Femur (tissue), 1 donor: Measurements from ENCODE around the gene ATP5F1D.

Experiments
- DNase-seq: peaks from one replicate; pipeline ENCODE4 v3.0.0-alpha.2; 2017

The ATP5F1D gene

DNA sequence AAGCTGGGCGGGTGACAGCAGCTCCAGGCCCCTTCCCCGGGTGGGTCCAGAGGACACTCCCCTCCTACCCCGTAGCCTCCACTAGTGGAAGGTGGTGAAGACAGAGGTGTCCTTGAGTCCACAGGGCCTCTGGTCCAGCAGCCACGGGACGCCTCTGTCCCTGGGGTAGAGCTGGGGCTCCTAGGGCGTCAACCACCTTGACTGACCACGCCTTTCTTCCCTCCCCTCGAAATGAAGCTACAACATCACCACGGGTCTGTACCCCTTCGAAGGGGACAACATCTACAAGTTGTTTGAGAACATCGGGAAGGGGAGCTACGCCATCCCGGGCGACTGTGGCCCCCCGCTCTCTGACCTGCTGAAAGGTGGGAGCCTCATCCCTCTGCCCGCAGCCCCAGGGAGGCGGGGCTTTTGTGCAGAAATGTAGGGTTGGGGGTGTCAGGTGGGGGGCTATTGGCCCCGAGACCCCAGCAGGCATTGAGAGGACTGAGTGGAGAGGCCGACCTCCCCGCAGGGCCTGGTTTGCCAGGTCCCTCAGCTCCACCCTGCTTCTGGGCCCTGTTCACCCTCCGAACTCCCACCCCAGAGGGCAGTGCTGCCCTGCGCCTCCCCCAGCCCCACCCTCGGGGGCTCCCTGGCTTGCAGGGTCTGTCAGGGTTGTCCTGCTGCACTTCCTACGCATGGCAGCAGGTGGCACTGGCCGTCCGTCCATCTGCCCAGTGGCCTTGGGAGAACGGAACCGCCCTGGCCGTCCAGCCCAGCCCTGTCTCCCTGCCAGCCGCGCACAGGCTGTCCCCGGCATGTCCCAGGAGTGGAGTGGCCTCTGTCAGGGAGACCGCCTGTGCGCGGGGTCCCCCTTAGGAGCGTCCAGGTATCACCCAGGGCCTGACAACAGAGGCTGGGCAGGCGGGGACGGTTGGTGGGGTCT is 20.3 kb upstream of the ATP5F1D start:
- peak; percentile 79 for DNase-seq

- DNase-seq: no peak
These were observed 19.7 kb upstream of the ATP5F1D start for GRCh38 chr19:1221904-1222255.

GRCh38 chr19:1222394-1222793 is 19.2 kb upstream of the ATP5F1D start:
- no peak for DNase-seq

GRCh38 chr19:1223018-1223855 is 18.3 kb upstream of the ATP5F1D start:
- DNase-seq: no peak

- no peak for DNase-seq
These were observed 17.3 kb upstream of the ATP5F1D start for GRCh38 chr19:1224047-1224825.

DNA sequence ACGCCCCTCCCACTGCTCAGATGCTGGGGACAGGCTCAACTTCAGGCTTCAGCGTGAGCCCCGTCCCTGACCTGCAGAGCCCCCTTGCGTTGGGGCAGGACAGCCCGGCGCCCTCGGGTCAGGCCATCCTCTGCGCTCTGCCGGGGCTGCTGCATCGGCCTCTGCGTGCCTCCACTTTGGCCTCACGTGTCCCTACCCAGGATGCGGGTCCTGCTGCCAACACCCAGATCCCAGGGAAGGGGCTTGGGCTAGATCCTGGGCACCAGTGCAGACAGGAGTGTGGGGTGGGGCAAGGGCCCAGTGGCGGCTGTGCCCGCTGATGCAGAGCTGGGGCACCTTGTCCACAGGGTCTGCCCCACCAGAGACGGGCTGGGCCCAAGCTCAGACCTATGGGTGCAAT is 16.7 kb upstream of the ATP5F1D start:
- DNase-seq: no peak

DNA sequence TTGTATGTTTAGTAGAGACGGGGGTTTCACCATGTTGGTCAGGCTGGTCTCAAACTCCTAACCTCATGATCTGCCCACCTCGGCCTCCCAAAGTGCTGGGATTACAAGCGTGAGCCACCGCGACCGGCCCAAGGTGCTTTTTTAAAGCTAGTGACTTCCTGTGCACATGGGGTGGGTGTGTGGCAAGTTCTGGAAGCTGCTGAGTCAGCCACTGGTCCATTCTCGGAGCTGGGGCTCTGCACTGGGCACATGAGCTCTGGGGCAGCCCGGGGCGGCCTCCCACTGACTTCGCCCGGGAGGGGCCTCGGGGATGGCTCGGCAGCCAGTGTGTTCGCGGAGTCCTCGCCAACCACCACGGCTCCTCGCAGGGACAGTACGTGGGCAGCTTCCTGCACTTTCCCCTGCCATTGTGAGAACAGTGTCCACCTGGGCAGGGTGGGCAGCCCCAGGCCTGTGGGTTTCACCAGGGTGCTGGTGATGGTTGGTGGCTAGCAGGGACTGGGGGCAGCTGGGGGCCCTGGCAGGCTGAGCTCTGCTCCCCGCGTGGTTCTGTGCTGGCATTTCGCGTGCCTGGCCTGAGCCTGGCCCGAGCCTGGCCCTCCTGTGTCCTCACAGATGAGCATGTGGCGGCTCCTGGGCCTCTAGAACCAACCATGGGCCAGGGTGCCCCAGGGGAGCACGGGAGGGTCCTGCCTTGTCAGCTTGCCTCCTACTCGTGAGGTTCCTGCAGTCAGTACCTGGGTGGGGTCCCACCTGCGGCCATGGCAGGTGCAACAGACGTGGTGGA is 15.9 kb upstream of the ATP5F1D start:
- no peak for DNase-seq

DNA sequence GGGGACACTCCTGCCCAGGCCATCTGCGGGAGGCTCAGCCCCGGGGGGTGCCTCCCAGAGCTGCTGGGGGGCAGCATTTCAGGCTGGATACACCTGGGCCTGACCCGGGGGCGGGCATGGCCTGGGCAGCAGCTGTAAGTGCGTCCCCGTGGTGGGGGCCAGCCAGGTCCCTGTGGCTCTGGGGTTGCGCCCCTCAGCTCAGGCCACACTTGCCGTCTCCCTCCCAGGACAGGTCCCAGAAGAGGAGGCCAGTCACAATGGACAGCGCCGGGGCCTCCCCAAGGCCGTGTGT is 15.4 kb upstream of the ATP5F1D start:
- no peak for DNase-seq

- no peak for DNase-seq
These were observed 14.8 kb upstream of the ATP5F1D start for GRCh38 chr19:1226522-1227303.

GRCh38 chr19:1227304-1228054 is 14.1 kb upstream of the ATP5F1D start:
- no peak for DNase-seq

- DNase-seq: no peak
These were observed 13.2 kb upstream of the ATP5F1D start for GRCh38 chr19:1228161-1228957.

DNA sequence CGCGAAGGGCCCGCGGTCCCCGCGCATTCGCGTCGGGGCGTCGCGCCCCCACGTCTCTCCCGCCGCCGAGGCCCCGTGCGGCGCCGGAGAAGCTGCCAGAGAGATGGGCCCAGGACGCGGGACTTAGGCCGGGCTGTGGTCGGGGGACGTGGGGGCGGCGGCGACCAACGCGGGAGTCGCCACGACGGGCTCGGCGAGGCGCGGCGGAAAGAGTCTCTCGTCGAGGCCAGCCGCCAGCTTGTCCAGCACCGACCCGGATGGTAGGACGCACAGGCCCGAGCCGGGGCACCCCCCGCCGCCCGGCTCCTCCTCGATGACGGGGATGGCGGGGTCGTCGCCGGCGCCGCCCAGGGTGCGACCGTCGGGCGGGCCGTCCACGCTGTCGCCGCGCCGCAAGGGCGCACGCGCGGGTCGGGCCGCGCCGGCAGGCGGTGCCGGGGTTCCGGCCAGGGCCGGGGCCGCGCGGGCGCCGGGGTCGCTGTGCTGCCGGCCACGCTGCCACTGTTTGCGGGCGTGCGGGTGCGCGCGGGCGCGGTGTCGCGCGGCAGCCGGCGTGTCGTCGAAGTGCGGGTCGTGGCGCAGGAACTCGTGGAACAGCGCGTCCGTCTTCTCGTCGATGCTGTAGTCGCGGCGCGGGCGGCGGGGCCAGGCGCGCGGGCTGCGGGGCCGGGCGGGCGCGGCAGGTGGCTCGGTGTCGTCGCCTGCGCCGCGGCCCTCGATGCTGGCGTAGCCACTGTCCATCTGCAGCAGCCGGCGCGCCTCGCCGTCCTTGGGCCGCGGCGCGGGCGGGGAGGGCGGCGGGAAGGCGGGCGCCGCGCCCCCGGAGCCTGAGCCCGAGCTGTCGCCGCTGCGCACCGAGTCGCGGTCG is 12.3 kb upstream of the ATP5F1D start:
- DNase-seq: no peak

- no peak for DNase-seq
These were observed 11.4 kb upstream of the ATP5F1D start for GRCh38 chr19:1229924-1230782.

DNA sequence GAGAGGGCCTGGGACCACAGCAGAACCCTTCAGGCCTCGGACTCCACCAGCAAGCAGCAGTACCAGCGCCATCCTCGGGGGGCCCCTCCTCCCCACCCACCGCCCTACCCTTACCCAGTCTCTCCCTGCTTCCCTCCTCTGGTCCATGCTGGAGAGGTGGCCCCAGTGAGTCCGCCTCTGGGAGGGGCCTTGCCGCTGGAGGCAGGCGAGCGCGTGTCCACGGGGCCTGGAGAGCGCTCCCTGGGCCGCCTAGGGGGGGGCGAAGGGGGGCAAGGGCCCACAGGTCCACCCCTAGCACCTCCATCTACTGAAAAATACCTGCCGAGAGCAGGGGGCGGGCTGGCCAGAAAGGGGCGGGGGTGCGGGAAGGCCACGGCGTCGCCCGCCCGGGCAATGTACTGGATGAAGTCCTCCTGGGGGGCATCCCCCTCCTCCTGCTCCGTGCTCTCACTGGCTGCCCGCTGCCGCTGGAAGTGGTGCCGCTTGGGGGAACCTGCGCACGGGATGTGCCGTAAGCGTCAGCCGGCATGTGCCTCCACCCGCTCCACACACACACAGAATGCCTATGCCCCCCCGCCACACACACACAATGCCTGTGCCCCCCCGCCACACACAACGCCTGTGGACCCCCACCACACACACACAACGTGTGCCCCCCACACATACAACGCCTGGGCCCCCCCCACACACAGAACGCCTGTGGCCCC is 10.6 kb upstream of the ATP5F1D start:
- DNase-seq: no peak

DNA sequence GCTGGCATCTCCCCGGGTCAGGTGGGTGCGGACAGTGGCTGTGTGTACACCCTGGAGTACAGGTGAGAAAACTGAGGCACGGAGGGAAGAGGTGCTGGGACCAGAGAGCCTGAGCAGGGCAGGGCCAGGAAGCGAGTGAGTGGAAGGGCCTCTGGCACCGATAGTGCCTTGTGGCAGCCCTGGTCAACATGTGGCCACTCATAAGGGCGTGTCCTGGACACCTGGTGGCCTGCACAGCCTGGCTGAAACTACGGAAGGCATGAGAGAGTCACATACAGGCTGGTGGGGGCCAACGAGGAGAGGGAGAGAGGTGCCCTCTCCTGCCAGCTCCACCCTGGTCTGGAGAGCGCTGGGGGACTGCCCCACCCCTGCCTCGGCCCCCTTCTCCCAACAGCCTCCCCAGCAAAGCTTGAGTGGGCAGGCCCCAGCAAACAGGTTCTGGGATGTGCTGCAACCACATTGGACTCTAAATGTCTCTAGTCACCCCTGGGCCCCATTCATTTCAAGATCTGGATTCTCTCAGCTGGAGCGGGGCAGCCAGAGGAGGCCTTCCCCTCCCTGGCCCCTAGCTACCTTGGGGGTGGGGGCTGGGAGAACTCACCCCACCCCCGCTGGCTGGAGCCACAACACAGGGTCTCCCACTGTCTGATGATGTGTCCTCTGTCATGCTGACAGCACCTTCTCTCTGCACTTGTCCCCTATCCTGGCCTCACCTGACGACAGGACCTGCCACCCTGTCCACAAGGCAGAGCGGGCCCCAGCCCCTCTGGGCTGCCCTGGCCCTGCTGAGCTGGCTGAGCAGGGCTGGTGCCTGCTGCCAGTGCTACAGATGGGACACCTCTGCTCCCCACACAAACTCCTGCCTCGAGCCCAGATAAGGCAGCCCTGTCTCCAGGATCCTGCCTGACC is 9.6 kb upstream of the ATP5F1D start:
- DNase-seq: no peak

DNA sequence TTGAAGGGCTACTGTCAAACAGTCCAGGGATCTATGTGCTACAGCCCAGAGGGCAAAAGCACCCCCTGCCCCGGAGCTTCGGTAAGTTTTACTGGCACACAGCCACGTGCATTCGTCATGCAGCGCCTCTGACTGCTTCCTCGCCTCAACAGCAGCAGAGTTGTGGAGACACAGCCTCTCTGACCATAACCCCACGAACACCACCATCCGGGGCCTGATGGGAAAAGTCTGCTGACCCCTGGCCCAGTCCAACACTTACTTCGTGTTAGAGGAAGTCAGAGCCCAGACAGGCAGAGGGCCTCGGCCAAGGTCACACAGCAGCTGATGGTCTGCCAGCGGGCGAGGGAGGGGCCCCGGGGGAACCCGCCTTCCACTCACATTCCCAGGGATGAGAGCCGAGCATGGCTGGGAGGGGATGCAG is 8.9 kb upstream of the ATP5F1D start:
- no peak for DNase-seq
